HepG2 (cell line): ENCODE results near the gene SPACDR. TPM values are rescaled to one million over a fixed set of nuclear protein-coding genes. Genes with fewer than 3 reads are reported as not detected.

Experiments
- MLLT10 ChIP-seq: sonication (generic); formaldehyde crosslinking; IDR thresholded peaks from 2 replicates; pipeline ENCODE4 v1.4.0; 2020; ENCODE audit warnings: missing genetic modification reagents
- NPAS2 ChIP-seq: sonication (generic); formaldehyde crosslinking; IDR thresholded peaks from 2 replicates; pipeline ENCODE4 v1.8.0; 2022; ENCODE audit warnings: mild to moderate bottlenecking, missing genetic modification reagents, borderline replicate concordance
- NR3C1 ChIP-seq: sonication (generic); formaldehyde crosslinking; IDR thresholded peaks from 2 replicates; pipeline ENCODE4 v1.4.0; 2020; ENCODE audit warnings: missing genetic modification reagents
- SMAD1 ChIP-seq: sonication (generic); formaldehyde crosslinking; IDR thresholded peaks from 2 replicates; pipeline ENCODE4 v1.4.0; 2020; ENCODE audit warnings: missing genetic modification reagents, low read depth, mild to moderate bottlenecking, borderline replicate concordance
- TP53 ChIP-seq: sonication (generic); formaldehyde crosslinking; conservative IDR thresholded peaks from 2 replicates; pipeline ENCODE4 v1.4.0; 2020; ENCODE audit warnings: missing genetic modification reagents
- ZNF160 ChIP-seq: sonication (generic); formaldehyde crosslinking; IDR thresholded peaks from 2 replicates; pipeline ENCODE4 v1.8.0; 2022; ENCODE audit warnings: mild to moderate bottlenecking, inconsistent platforms, missing genetic modification reagents
- ZNF598 ChIP-seq: sonication (generic); formaldehyde crosslinking; IDR thresholded peaks from 2 replicates; pipeline ENCODE4 v1.5.1; 2020; ENCODE audit warnings: mild to moderate bottlenecking, missing genetic modification reagents, borderline replicate concordance
- polyA plus RNA-seq, 8 experiments: library from polyadenylated mRNA; depleted of rRNA in 3 of 8; stranded (reverse) in 7 of 8; unstranded in 1 of 8; fragments of >200 nt; fragmentation: Illumina TruSeq in 4 of 8; extraction: Trizol in 4 of 8; gene quantifications; 2 replicates each; pipeline versions ENCODE4 v1.2.1 to v1.2.3, GENCODE V29; 2011 to 2016; ENCODE audit warnings: low read depth in 4 of 8, missing spikeins in 1 of 8, mixed read lengths in 1 of 8; ENCODE audit not compliant: insufficient read depth in 1 of 8
- total RNA-seq, 5 experiments: library from RNA; depleted of rRNA; stranded (reverse); fragments of >200 nt; fragmentation: Illumina TruSeq; extraction: Trizol; gene quantifications; 2 replicates each; pipeline ENCODE4 v1.2.3, GENCODE V29; 2016; ENCODE audit warnings: low read depth in 1 of 5
- TF ChIP-seq, protein P1 (sequence below): sonication (generic); formaldehyde crosslinking; conservative IDR thresholded peaks from 2 replicates; pipeline ENCODE4 v1.4.0; 2020; ENCODE audit warnings: missing genetic modification reagents
- TF ChIP-seq, protein P2 (sequence below): sonication (generic); formaldehyde crosslinking; IDR thresholded peaks from 2 replicates; pipeline ENCODE4 v1.4.0; 2020; ENCODE audit warnings: missing genetic modification reagents, borderline replicate concordance
- TF ChIP-seq, protein P3 (sequence below): sonication (generic); formaldehyde crosslinking; IDR thresholded peaks from 2 replicates; pipeline ENCODE4 v1.8.1; 2023; ENCODE audit warnings: mild to moderate bottlenecking, missing genetic modification reagents
- TF ChIP-seq, protein P4 (sequence below): sonication (generic); formaldehyde crosslinking; IDR thresholded peaks from 2 replicates; pipeline ENCODE4 v1.9.0; 2021; ENCODE audit warnings: missing genetic modification reagents, borderline replicate concordance
- TF ChIP-seq, protein P5 (sequence below): sonication (generic); formaldehyde crosslinking; IDR thresholded peaks from 2 replicates; pipeline ENCODE4 v1.5.0; 2020; ENCODE audit warnings: missing genetic modification reagents
- TF ChIP-seq, protein P6 (sequence below): sonication (generic); formaldehyde crosslinking; IDR thresholded peaks from 2 replicates; pipeline ENCODE4 v1.4.0; 2020; ENCODE audit warnings: missing genetic modification reagents, borderline replicate concordance

Gene SPACDR
- total and polyA plus RNA-seq, 2 of the 13 experiments (the other 11 are each of a cell fraction or from before 2014, with no cell fraction given), result 0.41 TPM; not detected in 1

DNA sequence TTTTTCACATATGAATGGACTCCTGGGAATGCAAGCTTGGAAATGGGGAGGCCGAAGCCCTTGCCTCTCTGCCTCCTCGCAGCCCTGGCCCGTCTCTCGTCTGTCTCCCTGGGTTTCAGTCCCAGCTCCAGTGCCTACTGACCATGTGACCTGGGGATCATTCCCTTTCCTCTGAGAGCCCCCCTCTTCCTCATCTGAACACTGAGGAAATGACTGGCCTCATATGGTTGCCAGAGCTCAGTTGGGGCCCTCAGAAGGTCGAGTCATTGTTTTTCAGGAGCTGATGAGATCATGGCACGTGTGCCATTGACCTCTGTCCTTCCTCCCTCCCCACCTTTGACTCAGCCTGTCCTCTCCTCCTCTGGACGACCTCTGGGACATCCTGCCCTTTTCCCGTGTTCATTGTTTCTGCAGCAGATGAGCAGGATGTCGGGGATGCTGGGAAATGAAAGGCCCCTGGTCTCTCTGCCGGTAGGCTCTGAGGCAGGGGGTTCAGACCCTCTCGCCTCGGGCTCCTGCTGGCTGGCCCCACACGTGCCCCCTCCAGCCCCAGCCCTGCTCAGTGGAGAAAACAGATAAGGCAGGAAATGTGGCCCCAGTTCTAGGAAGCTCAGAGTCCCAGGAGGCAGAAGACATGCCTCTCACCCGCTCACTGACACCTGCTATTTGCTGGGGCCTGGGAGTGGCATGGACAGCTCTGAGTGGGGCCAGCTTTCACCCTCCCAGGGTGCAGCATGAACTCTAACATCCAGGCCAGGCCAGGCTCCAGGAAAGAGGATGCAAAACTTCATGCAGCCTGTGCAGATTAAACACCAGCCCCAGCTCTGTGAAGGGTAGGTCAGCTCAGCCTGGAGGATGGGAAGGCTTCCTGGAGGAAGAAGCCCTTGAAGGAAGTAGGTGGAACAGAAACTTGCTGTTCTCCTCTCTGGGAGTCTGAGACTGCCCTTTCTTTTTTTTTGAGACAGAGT lies 19.5 kb downstream of the SPACDR start (continued):
- TF ChIP-seq NPAS2 (no peak), SMAD1 (CRISPR knock-in tag) (no peak), TP53 (CRISPR knock-in tag) (no peak), ZNF160 (CRISPR knock-in tag) (no peak), NR3C1 (CRISPR knock-in tag) (no peak), ZNF598 (CRISPR knock-in tag) (no peak), MLLT10 (CRISPR knock-in tag) (no peak)
- TF ChIP-seq, protein P1, sequence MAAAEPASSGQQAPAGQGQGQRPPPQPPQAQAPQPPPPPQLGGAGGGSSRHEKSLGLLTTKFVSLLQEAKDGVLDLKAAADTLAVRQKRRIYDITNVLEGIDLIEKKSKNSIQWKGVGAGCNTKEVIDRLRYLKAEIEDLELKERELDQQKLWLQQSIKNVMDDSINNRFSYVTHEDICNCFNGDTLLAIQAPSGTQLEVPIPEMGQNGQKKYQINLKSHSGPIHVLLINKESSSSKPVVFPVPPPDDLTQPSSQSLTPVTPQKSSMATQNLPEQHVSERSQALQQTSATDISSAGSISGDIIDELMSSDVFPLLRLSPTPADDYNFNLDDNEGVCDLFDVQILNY, result no peak
- TF ChIP-seq, protein P2, sequence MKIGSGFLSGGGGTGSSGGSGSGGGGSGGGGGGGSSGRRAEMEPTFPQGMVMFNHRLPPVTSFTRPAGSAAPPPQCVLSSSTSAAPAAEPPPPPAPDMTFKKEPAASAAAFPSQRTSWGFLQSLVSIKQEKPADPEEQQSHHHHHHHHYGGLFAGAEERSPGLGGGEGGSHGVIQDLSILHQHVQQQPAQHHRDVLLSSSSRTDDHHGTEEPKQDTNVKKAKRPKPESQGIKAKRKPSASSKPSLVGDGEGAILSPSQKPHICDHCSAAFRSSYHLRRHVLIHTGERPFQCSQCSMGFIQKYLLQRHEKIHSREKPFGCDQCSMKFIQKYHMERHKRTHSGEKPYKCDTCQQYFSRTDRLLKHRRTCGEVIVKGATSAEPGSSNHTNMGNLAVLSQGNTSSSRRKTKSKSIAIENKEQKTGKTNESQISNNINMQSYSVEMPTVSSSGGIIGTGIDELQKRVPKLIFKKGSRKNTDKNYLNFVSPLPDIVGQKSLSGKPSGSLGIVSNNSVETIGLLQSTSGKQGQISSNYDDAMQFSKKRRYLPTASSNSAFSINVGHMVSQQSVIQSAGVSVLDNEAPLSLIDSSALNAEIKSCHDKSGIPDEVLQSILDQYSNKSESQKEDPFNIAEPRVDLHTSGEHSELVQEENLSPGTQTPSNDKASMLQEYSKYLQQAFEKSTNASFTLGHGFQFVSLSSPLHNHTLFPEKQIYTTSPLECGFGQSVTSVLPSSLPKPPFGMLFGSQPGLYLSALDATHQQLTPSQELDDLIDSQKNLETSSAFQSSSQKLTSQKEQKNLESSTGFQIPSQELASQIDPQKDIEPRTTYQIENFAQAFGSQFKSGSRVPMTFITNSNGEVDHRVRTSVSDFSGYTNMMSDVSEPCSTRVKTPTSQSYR, result no peak
- TF ChIP-seq, protein P3, sequence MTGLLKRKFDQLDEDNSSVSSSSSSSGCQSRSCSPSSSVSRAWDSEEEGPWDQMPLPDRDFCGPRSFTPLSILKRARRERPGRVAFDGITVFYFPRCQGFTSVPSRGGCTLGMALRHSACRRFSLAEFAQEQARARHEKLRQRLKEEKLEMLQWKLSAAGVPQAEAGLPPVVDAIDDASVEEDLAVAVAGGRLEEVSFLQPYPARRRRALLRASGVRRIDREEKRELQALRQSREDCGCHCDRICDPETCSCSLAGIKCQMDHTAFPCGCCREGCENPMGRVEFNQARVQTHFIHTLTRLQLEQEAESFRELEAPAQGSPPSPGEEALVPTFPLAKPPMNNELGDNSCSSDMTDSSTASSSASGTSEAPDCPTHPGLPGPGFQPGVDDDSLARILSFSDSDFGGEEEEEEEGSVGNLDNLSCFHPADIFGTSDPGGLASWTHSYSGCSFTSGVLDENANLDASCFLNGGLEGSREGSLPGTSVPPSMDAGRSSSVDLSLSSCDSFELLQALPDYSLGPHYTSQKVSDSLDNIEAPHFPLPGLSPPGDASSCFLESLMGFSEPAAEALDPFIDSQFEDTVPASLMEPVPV (CRISPR knock-in tag), result peak; percentile 48; the same call in 1 of the 2 replicates
- TF ChIP-seq, protein P4, sequence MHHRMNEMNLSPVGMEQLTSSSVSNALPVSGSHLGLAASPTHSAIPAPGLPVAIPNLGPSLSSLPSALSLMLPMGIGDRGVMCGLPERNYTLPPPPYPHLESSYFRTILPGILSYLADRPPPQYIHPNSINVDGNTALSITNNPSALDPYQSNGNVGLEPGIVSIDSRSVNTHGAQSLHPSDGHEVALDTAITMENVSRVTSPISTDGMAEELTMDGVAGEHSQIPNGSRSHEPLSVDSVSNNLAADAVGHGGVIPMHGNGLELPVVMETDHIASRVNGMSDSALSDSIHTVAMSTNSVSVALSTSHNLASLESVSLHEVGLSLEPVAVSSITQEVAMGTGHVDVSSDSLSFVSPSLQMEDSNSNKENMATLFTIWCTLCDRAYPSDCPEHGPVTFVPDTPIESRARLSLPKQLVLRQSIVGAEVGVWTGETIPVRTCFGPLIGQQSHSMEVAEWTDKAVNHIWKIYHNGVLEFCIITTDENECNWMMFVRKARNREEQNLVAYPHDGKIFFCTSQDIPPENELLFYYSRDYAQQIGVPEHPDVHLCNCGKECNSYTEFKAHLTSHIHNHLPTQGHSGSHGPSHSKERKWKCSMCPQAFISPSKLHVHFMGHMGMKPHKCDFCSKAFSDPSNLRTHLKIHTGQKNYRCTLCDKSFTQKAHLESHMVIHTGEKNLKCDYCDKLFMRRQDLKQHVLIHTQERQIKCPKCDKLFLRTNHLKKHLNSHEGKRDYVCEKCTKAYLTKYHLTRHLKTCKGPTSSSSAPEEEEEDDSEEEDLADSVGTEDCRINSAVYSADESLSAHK (CRISPR knock-in tag), result no peak
- TF ChIP-seq, protein P5, sequence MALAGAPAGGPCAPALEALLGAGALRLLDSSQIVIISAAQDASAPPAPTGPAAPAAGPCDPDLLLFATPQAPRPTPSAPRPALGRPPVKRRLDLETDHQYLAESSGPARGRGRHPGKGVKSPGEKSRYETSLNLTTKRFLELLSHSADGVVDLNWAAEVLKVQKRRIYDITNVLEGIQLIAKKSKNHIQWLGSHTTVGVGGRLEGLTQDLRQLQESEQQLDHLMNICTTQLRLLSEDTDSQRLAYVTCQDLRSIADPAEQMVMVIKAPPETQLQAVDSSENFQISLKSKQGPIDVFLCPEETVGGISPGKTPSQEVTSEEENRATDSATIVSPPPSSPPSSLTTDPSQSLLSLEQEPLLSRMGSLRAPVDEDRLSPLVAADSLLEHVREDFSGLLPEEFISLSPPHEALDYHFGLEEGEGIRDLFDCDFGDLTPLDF, result no peak
- TF ChIP-seq, protein P6, sequence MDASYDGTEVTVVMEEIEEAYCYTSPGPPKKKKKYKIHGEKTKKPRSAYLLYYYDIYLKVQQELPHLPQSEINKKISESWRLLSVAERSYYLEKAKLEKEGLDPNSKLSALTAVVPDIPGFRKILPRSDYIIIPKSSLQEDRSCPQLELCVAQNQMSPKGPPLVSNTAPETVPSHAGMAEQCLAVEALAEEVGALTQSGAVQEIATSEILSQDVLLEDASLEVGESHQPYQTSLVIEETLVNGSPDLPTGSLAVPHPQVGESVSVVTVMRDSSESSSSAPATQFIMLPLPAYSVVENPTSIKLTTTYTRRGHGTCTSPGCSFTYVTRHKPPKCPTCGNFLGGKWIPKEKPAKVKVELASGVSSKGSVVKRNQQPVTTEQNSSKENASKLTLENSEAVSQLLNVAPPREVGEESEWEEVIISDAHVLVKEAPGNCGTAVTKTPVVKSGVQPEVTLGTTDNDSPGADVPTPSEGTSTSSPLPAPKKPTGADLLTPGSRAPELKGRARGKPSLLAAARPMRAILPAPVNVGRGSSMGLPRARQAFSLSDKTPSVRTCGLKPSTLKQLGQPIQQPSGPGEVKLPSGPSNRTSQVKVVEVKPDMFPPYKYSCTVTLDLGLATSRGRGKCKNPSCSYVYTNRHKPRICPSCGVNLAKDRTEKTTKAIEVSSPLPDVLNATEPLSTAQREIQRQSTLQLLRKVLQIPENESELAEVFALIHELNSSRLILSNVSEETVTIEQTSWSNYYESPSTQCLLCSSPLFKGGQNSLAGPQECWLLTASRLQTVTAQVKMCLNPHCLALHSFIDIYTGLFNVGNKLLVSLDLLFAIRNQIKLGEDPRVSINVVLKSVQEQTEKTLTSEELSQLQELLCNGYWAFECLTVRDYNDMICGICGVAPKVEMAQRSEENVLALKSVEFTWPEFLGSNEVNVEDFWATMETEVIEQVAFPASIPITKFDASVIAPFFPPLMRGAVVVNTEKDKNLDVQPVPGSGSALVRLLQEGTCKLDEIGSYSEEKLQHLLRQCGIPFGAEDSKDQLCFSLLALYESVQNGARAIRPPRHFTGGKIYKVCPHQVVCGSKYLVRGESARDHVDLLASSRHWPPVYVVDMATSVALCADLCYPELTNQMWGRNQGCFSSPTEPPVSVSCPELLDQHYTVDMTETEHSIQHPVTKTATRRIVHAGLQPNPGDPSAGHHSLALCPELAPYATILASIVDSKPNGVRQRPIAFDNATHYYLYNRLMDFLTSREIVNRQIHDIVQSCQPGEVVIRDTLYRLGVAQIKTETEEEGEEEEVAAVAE (CRISPR knock-in tag), result no peak
